ENCODE measurements around the gene KLF7. TPM values are rescaled to one million over a fixed set of nuclear protein-coding genes. Genes with fewer than 3 reads are reported as not detected.

Gene KLF7
- total RNA-seq, 3 donors from 2014 or later (not counting 1 experiment from before 2014, with no cell fraction given): 22.9 to 39.1 (median 32.4) TPM

- Mint-ChIP-seq H3K4me3 (no peak overlapping the region), H3K9me3 (no peaks in the 10 kb centered on the region), H3K36me3 (peaks cover 1% of the 10 kb centered on the region), H3K27ac (no peak overlapping the region), H3K27me3 (ENCODE audit: low read depth in 2 of 2) (no peaks in the 10 kb centered on the region), H3K4me1 (peaks cover 5 to 8% of the 10 kb centered on the region in 2 donors)
- ATAC-seq (no peak), DNase-seq (no peak)
- H3K9me3 ChIP-seq (ENCODE audit: control insufficient read depth, insufficient read depth, low read length): no peaks in the 10 kb centered on the region
- H3K4me3 ChIP-seq (ENCODE audit: low read length): no peak overlapping the region
- WGBS (ENCODE audit: insufficient coverage): 69% methylated on average over 1 of the region's 1 CpG
- H3K36me3 ChIP-seq (ENCODE audit: control insufficient read depth, insufficient read depth, low read length): no peaks in the 10 kb centered on the region
- no peaks in the 10 kb centered on the region for H3K4me1 ChIP-seq (ENCODE audit: control insufficient read depth, insufficient read depth, low read length)
- no peak for TF ChIP-seq CTCF (IDR thresholded peaks at IDR 0.05)
- no peaks in the 10 kb centered on the region for H3K27me3 ChIP-seq (ENCODE audit: control insufficient read depth, insufficient read depth, low read length)
- H3K27ac ChIP-seq (ENCODE audit: low read length): no peak overlapping the region
- intact Hi-C loops (cut with micrococcal nuclease): no loop called here
Observed at GRCh38 chr2:207101984-207102383, 63.8 kb downstream of the KLF7 start.

GRCh38 chr2:207097278-207097677 lies 68.5 kb downstream of the KLF7 start:
- H3K27ac Mint-ChIP-seq: no peak overlapping the region
- H3K4me3 Mint-ChIP-seq: no peak overlapping the region
- no peaks in the 10 kb centered on the region for H3K36me3 ChIP-seq (ENCODE audit: control insufficient read depth, insufficient read depth, low read length)
- 86% methylated on average over 3 of the region's 4 CpGs for WGBS (ENCODE audit: insufficient coverage)
- H3K4me3 ChIP-seq (ENCODE audit: low read length): no peak overlapping the region
- no peaks in the 10 kb centered on the region for H3K27me3 Mint-ChIP-seq (ENCODE audit: low read depth in 2 of 2)
- no peaks in the 10 kb centered on the region for H3K9me3 ChIP-seq (ENCODE audit: control insufficient read depth, insufficient read depth, low read length)
- no peak for DNase-seq
- no peak for TF ChIP-seq CTCF (IDR thresholded peaks at IDR 0.05)
- H3K27me3 ChIP-seq (ENCODE audit: control insufficient read depth, insufficient read depth, low read length): no peaks in the 10 kb centered on the region
- no peak for ATAC-seq
- H3K36me3 Mint-ChIP-seq: no peaks in the 10 kb centered on the region
- no peak overlapping the region for H3K27ac ChIP-seq (ENCODE audit: low read length)
- no peaks in the 10 kb centered on the region for H3K9me3 Mint-ChIP-seq
- peaks cover 7% of the 10 kb centered on the region in 2 donors for H3K4me1 Mint-ChIP-seq
- H3K4me1 ChIP-seq (ENCODE audit: control insufficient read depth, insufficient read depth, low read length): no peaks in the 10 kb centered on the region
- intact Hi-C loops (cut with micrococcal nuclease): no loop called here

DNA sequence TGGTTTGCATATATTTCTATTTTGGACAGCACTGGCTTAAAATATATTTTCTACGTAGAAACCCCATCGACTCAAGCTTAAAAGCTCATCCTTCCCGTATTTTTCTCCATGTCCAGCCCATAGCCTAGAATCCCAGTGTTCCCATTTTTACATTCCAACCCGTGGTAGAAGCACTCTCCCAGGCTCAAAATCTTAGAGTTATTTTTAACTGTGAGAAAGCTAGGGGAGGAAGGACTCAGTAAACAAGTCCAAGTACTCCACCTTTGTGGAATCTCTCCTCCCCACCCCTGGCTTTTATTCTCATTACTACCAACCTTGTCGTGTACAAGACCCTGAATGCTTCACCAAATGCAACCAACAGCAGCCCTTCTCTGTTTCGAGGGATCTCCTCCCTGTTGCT lies 69.8 kb downstream of the KLF7 start:
- DNase-seq (no peak), ATAC-seq (no peak)
- H3K9me3 Mint-ChIP-seq: no peaks in the 10 kb centered on the region
- 86% methylated on average over 6 of the region's 6 CpGs for WGBS (ENCODE audit: insufficient coverage)
- H3K27me3 Mint-ChIP-seq (ENCODE audit: low read depth in 2 of 2): no peaks in the 10 kb centered on the region
- peaks cover 3 to 9% of the 10 kb centered on the region in 2 donors for H3K4me1 Mint-ChIP-seq
- no peaks in the 10 kb centered on the region for H3K36me3 Mint-ChIP-seq
- no peak overlapping the region for H3K4me3 Mint-ChIP-seq
- Histone ChIP-seq H3K4me3 (ENCODE audit: low read length) (no peak overlapping the region), H3K4me1 (ENCODE audit: control insufficient read depth, insufficient read depth, low read length) (peaks cover 2% of the 10 kb centered on the region), H3K9me3 (ENCODE audit: control insufficient read depth, insufficient read depth, low read length) (no peaks in the 10 kb centered on the region), H3K27ac (ENCODE audit: low read length) (no peak overlapping the region), H3K36me3 (ENCODE audit: control insufficient read depth, insufficient read depth, low read length) (no peaks in the 10 kb centered on the region), H3K27me3 (ENCODE audit: control insufficient read depth, insufficient read depth, low read length) (no peaks in the 10 kb centered on the region)
- intact Hi-C loops (cut with micrococcal nuclease): no loop called here
- no peak overlapping the region for H3K27ac Mint-ChIP-seq
- no peak for TF ChIP-seq CTCF (IDR thresholded peaks at IDR 0.05)

GRCh38 chr2:207093234-207093633 lies 72.5 kb downstream of the KLF7 start:
- H3K36me3 Mint-ChIP-seq: no peaks in the 10 kb centered on the region
- no peaks in the 10 kb centered on the region for H3K9me3 ChIP-seq (ENCODE audit: control insufficient read depth, insufficient read depth, low read length)
- no peak overlapping the region for H3K27ac ChIP-seq (ENCODE audit: low read length)
- peaks cover 0 to 22% of the 10 kb centered on the region in 2 donors for H3K4me1 Mint-ChIP-seq
- no peaks in the 10 kb centered on the region for H3K36me3 ChIP-seq (ENCODE audit: control insufficient read depth, insufficient read depth, low read length)
- WGBS (ENCODE audit: insufficient coverage): 96% methylated on average over 6 of the region's 6 CpGs
- H3K4me3 ChIP-seq (ENCODE audit: low read length): no peak overlapping the region
- no peak overlapping the region for H3K27ac Mint-ChIP-seq
- intact Hi-C loops (cut with micrococcal nuclease): no loop called here
- peaks cover 5% of the 10 kb centered on the region for H3K4me1 ChIP-seq (ENCODE audit: control insufficient read depth, insufficient read depth, low read length)
- no peaks in the 10 kb centered on the region for H3K27me3 Mint-ChIP-seq (ENCODE audit: low read depth in 2 of 2)
- no peaks in the 10 kb centered on the region for H3K27me3 ChIP-seq (ENCODE audit: control insufficient read depth, insufficient read depth, low read length)
- H3K4me3 Mint-ChIP-seq: no peak overlapping the region
- no peaks in the 10 kb centered on the region for H3K9me3 Mint-ChIP-seq
- TF ChIP-seq CTCF (IDR thresholded peaks at IDR 0.05): no peak
- ATAC-seq (no peak), DNase-seq (no peak)
